ENCODE data around the gene SLF2. TPM values are rescaled to one million over a fixed set of nuclear protein-coding genes. Genes with fewer than 3 reads are reported as not detected.

SLF2 gene
- total and polyA plus RNA-seq, 2 of the 13 experiments (the other 11 are each of a cell fraction or from before 2014, with no cell fraction given) = 12.2 to 48.1 TPM

- TF ChIP-seq PATZ1 (CRISPR knock-in tag; IDR thresholded peaks at IDR 0.05) = peak; percentile 32; the same call in 1 of the 2 replicates
- no peak for TF ChIP-seq ZSCAN25 (CRISPR knock-in tag; IDR thresholded peaks at IDR 0.05)
- no peak for TF ChIP-seq HMGA1 (CRISPR knock-in tag; conservative IDR thresholded peaks at IDR 0.05)
- TF ChIP-seq ZNF33B (CRISPR knock-in tag; IDR thresholded peaks at IDR 0.05) = no peak
- TF ChIP-seq MEIS1 (CRISPR knock-in tag; IDR thresholded peaks at IDR 0.05; ENCODE audit: borderline replicate concordance) = no peak
- no peak for TF ChIP-seq TFE3 (CRISPR knock-in tag; IDR thresholded peaks at IDR 0.05)
- peak; percentile 66; the same call in 1 of the 2 replicates for TF ChIP-seq ZNF12 (CRISPR knock-in tag; IDR thresholded peaks at IDR 0.05)
- no peak for TF ChIP-seq SMARCC2 (IDR thresholded peaks at IDR 0.05)
- no peak for TF ChIP-seq ZNF264 (CRISPR knock-in tag; IDR thresholded peaks at IDR 0.05)
- TF ChIP-seq ZFP36L1 (CRISPR knock-in tag; IDR thresholded peaks at IDR 0.05) = no peak
- TF ChIP-seq PHF5A (CRISPR knock-in tag; IDR thresholded peaks at IDR 0.05; ENCODE audit: low read depth, unreplicated experiment) = peak; percentile 29
- no peak for TF ChIP-seq FOXA1 (IDR thresholded peaks at IDR 0.05)
- TF ChIP-seq FOXA1 (CRISPR knock-in tag; IDR thresholded peaks at IDR 0.05) = 0 out of 2 replicates have a peak, but pooled peaks have one; percentile 32
- no peak for TF ChIP-seq ZBED4 (CRISPR knock-in tag; IDR thresholded peaks at IDR 0.05; ENCODE audit: borderline replicate concordance)
- TF ChIP-seq FIP1L1 (IDR thresholded peaks at IDR 0.05; ENCODE audit: borderline replicate concordance, insufficient read depth, low read depth, low read length) = no peak
- no peak for TF ChIP-seq JUN (CRISPR knock-in tag; IDR thresholded peaks at IDR 0.05)
- no peak for TF ChIP-seq EED (CRISPR knock-in tag; IDR thresholded peaks at IDR 0.05)
- no peak for TF ChIP-seq ZNF619 (CRISPR knock-in tag; IDR thresholded peaks at IDR 0.05)
- peak; percentile 63; the same call in 1 of the 2 replicates for TF ChIP-seq ZFP1 (CRISPR knock-in tag; IDR thresholded peaks at IDR 0.05)
- TF ChIP-seq SNAPC2 (CRISPR knock-in tag; IDR thresholded peaks at IDR 0.05) = no peak
- no peak for TF ChIP-seq SP4 (CRISPR knock-in tag; IDR thresholded peaks at IDR 0.05)
- peak; percentile 77; the same call in 1 of the 2 replicates for TF ChIP-seq ZNF644 (CRISPR knock-in tag; IDR thresholded peaks at IDR 0.05; ENCODE audit: low read depth)
Measured at GRCh38 chr10:100907175-100907574, 5.6 kb upstream of the SLF2 start (continued).

Measured in HepG2 (cell line).